Measurements from ENCODE around the gene NAV2.
"Not testable (repeated sequence)": the region's sequence is repeated elsewhere in the genome, so short reads cannot be mapped to it uniquely, and the experiment has no call there.

NAV2 gene

DNA sequence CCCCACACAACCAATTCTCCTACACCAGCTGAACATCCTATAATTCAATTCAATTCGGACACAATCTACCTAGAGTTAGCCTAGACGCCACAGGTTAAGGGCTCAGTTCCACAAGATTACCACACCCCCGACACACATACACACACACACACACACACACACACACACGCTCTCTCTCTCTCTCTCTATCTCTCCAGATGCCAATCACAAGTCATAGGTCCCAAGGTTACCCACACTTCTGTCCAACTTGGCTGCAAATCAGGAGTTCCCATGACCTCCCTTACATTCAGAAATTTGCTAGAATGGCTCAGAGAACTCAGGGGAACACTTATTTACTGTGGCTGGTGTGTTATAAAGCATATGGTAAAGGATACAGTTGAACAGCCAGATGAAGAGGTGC lies 243.6 kb downstream of the NAV2 start:
- Histone ChIP-seq H3K36me3 (ENCODE audit: control insufficient read depth, insufficient read depth, low read length) (no peaks in the 10 kb centered on the region), H3K4me1 (ENCODE audit: control insufficient read depth, insufficient read depth, low read length) (peaks cover 47% of the 10 kb centered on the region), H3K27ac (ENCODE audit: low read depth, low read length) (no peak overlapping the region), H3K27me3 (ENCODE audit: control insufficient read depth, insufficient read depth, low read length) (no peaks in the 10 kb centered on the region), H3K4me3 (ENCODE audit: low read depth, low read length) (no peak overlapping the region), H3K9me3 (ENCODE audit: control insufficient read depth, insufficient read depth, low read depth, low read length) (no peaks in the 10 kb centered on the region), H3K9ac (ENCODE audit: low read length) (no peak overlapping the region)

DNA sequence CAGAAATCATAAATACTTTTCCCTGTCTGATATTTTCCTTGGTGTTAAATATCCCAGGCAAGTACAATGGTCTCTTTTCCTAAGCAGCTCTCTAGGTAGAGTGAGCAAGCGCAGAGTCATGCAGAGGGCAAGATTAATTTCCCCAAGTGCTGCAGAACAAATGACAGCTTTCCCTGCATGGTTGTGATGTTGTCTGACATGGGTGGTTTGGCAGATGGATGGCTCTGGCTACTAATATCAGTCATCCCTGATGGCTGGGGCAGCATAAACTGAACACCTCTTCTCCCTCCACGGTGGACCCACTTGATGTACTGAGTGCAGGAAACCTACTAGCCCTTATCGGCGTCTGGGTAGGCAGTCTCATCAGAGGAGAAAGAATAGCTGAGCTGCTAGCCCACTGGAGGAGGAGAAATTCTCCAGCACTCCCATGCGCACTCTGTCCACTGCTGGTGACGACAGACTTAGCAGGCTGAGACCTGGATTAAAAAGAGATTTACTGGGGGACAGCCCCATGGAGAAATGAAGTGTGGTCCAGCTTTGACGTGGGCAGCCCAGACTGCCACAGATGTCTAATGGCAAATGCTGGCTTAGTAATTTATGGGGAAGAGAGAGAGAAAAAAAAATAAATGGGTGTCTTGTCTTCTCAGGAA lies 244.8 kb downstream of the NAV2 start:
- Histone ChIP-seq H3K4me1 (ENCODE audit: control insufficient read depth, insufficient read depth, low read length) (peaks cover 38% of the 10 kb centered on the region), H3K36me3 (ENCODE audit: control insufficient read depth, insufficient read depth, low read length) (no peaks in the 10 kb centered on the region), H3K9ac (ENCODE audit: low read length) (no peak overlapping the region), H3K9me3 (ENCODE audit: control insufficient read depth, insufficient read depth, low read depth, low read length) (no peaks in the 10 kb centered on the region), H3K27ac (ENCODE audit: low read depth, low read length) (no peak overlapping the region), H3K4me3 (ENCODE audit: low read depth, low read length) (no peak overlapping the region), H3K27me3 (ENCODE audit: control insufficient read depth, insufficient read depth, low read length) (no peaks in the 10 kb centered on the region)

DNA sequence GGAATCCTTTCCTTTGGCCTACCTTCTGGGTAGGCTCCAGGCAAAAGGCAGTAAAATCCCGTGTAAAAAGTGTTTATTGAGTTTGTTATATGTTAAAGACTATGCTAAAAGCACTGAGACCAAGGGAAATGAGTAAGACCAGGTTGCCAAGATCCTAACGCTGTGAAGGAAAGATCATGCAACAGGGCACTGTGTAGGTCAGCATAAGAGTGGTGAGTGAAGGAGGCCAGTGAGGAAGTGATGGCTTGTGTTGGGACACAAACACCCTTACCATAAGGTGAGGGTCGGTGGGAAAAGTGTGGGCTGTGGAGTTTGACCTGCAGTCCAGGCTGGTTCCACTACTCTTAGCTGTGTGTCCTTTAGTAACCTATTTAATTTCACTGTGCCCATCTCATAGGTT lies 245.6 kb downstream of the NAV2 start:
- no peaks in the 10 kb centered on the region for H3K27me3 ChIP-seq (ENCODE audit: control insufficient read depth, insufficient read depth, low read length)
- H3K4me3 ChIP-seq (ENCODE audit: low read depth, low read length) = no peak overlapping the region
- H3K9ac ChIP-seq (ENCODE audit: low read length) = no peak overlapping the region
- no peak overlapping the region for H3K27ac ChIP-seq (ENCODE audit: low read depth, low read length)
- no peaks in the 10 kb centered on the region for H3K36me3 ChIP-seq (ENCODE audit: control insufficient read depth, insufficient read depth, low read length)
- H3K4me1 ChIP-seq (ENCODE audit: control insufficient read depth, insufficient read depth, low read length) = peaks cover 30% of the 10 kb centered on the region
- H3K9me3 ChIP-seq (ENCODE audit: control insufficient read depth, insufficient read depth, low read depth, low read length) = no peaks in the 10 kb centered on the region

DNA sequence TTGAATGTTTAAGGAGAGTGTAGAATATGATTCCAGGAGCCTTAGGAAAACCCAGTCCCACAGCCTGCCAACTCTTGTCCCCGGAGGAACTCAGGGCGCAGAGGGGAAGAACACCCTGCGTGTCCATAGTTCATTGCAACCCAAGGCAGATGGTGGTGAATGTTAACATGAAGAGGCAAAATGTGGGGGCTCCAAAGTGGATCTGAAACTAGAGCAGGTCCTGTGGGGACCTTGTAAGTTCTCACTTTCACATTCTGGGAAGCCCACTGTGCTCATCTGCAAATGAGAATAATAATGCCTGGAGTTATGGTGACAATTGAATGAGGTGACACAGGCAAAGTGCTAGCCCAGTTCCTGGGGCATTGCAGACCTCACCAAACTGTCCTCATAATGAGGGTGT lies 246.6 kb downstream of the NAV2 start:
- no peak overlapping the region for H3K27ac ChIP-seq (ENCODE audit: low read depth, low read length)
- no peaks in the 10 kb centered on the region for H3K27me3 ChIP-seq (ENCODE audit: control insufficient read depth, insufficient read depth, low read length)
- no peaks in the 10 kb centered on the region for H3K9me3 ChIP-seq (ENCODE audit: control insufficient read depth, insufficient read depth, low read depth, low read length)
- H3K36me3 ChIP-seq (ENCODE audit: control insufficient read depth, insufficient read depth, low read length) = no peaks in the 10 kb centered on the region; the same call in 1 of the 2 replicates
- no peak overlapping the region for H3K4me3 ChIP-seq (ENCODE audit: low read depth, low read length)
- H3K4me1 ChIP-seq (ENCODE audit: control insufficient read depth, insufficient read depth, low read length) = peaks cover 24% of the 10 kb centered on the region
- H3K9ac ChIP-seq (ENCODE audit: low read length) = no peak overlapping the region

DNA sequence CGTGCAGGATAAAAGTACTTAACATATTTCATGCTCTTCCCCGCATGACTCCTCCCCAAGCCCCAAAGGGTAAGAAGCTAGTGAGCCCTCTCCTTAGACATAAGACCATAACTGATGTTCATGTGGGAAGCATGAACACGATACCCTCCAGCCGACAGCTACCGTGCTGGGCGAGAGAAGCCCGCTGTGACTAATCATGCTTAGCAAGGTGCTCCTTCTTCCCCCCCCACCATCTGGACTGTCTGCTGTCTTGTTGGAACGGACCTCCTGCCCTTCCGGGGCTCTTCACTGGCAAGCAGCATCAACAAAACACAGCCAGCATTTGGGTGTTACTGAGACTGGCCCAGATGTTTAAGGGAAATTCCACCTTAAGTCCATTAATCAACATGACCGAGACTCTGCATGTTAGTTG lies 247.0 kb downstream of the NAV2 start:
- Histone ChIP-seq H3K27ac (ENCODE audit: low read depth, low read length) (no peak overlapping the region), H3K36me3 (ENCODE audit: control insufficient read depth, insufficient read depth, low read length) (no peaks in the 10 kb centered on the region; the same call in 1 of the 2 replicates), H3K9ac (ENCODE audit: low read length) (no peak overlapping the region), H3K27me3 (ENCODE audit: control insufficient read depth, insufficient read depth, low read length) (no peaks in the 10 kb centered on the region), H3K4me3 (ENCODE audit: low read depth, low read length) (no peak overlapping the region), H3K4me1 (ENCODE audit: control insufficient read depth, insufficient read depth, low read length) (peaks cover 19% of the 10 kb centered on the region; the same call in 1 of the 2 replicates), H3K9me3 (ENCODE audit: control insufficient read depth, insufficient read depth, low read depth, low read length) (no peaks in the 10 kb centered on the region)

DNA sequence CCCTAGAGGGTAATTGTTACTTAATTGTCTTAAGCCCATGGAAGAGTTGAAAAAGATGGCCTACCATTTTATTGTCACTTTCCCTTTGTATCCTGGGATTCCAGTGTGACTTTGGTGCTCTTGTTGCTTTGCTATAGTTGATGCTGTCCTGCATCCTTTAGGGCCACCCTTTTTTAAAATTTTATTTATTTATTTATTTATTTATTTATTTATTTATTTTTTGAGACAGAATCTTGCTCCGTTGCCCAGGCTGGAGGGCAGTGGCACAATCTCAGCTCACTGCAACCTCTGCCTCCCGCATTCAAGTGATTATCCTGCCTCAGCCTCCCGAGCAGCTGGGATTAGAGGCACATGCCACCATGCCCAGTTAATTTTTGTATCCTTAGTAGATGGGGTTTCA lies 247.8 kb downstream of the NAV2 start:
- H3K9me3 ChIP-seq (ENCODE audit: control insufficient read depth, insufficient read depth, low read depth, low read length); H3K27ac ChIP-seq (ENCODE audit: low read depth, low read length); H3K27me3 ChIP-seq (ENCODE audit: control insufficient read depth, insufficient read depth, low read length); H3K9ac ChIP-seq (ENCODE audit: low read length); H3K36me3 ChIP-seq (ENCODE audit: control insufficient read depth, insufficient read depth, low read length); H3K4me3 ChIP-seq (ENCODE audit: low read depth, low read length): not testable (repeated sequence)
- H3K4me1 ChIP-seq (ENCODE audit: control insufficient read depth, insufficient read depth, low read length) = peaks cover 19% of the 10 kb centered on the region; the same call in 1 of the 2 replicates

DNA sequence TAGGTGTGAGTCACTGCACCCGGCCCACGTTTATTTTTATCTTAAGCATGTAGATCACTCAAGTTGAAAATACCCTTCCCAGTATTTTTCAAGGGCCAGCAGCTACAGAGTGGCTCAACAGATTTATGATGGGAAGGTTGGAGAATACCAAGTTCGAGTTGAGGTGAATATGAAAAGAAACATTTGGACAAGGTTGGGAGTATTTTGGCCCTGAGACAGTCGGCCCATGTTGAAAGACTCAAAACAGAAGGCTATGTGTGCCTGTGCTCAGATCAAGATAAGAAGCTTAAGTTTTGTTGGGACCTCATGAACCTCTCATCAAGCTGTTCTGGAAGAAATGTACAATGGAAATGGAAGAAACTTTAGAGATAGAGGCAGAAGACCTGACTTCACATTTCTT lies 248.6 kb downstream of the NAV2 start:
- peaks cover 18% of the 10 kb centered on the region; the same call in 1 of the 2 replicates for H3K4me1 ChIP-seq (ENCODE audit: control insufficient read depth, insufficient read depth, low read length)
- no peak overlapping the region for H3K27ac ChIP-seq (ENCODE audit: low read depth, low read length)
- no peak overlapping the region for H3K9ac ChIP-seq (ENCODE audit: low read length)
- H3K4me3 ChIP-seq (ENCODE audit: low read depth, low read length) = no peak overlapping the region
- no peaks in the 10 kb centered on the region for H3K27me3 ChIP-seq (ENCODE audit: control insufficient read depth, insufficient read depth, low read length)
- peaks cover 4% of the 10 kb centered on the region; the same call in 1 of the 2 replicates for H3K36me3 ChIP-seq (ENCODE audit: control insufficient read depth, insufficient read depth, low read length)
- H3K9me3 ChIP-seq (ENCODE audit: control insufficient read depth, insufficient read depth, low read depth, low read length) = no peaks in the 10 kb centered on the region

DNA sequence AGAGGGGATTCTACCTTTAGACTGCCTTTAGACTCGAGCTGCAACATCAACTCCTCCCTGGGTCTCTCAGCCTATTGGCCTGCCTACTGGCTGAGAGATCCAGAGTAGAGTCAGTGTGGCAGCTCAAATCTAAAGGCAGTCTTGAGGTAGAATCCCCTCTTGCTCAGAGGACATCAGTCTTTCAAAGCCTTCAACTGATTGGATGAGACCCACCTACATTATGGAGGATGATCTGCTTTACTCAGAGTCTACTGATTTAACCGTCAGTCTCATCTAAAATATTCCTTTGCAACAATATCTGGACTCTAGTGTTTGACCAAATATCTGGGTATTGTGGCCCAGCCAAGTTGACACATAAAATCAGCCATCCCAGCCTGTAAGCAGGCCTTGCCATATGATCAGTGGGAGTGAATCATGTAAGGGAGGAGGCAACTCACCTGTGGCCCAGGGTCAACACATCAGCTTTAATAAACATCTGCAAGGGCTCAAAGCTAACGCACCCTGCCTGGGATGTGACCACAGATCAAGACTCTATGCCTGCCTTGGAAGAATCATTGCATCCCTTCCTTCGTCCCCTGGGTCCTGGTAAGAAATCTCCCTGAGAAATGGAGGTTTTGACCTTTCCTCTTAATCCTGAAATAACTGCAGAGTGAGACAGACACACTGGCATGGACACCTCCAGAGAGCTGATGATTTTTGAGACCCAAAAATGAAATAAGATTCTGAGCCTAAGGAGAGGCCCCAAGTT lies 249.6 kb downstream of the NAV2 start:
- H3K9me3 ChIP-seq (ENCODE audit: control insufficient read depth, insufficient read depth, low read depth, low read length) = no peaks in the 10 kb centered on the region
- H3K27ac ChIP-seq (ENCODE audit: low read depth, low read length) = no peak overlapping the region
- peaks cover 4% of the 10 kb centered on the region; the same call in 1 of the 2 replicates for H3K36me3 ChIP-seq (ENCODE audit: control insufficient read depth, insufficient read depth, low read length)
- H3K27me3 ChIP-seq (ENCODE audit: control insufficient read depth, insufficient read depth, low read length) = no peaks in the 10 kb centered on the region
- H3K9ac ChIP-seq (ENCODE audit: low read length) = no peak overlapping the region
- H3K4me3 ChIP-seq (ENCODE audit: low read depth, low read length) = no peak overlapping the region
- peaks cover 9% of the 10 kb centered on the region; the same call in 1 of the 2 replicates for H3K4me1 ChIP-seq (ENCODE audit: control insufficient read depth, insufficient read depth, low read length)

DNA sequence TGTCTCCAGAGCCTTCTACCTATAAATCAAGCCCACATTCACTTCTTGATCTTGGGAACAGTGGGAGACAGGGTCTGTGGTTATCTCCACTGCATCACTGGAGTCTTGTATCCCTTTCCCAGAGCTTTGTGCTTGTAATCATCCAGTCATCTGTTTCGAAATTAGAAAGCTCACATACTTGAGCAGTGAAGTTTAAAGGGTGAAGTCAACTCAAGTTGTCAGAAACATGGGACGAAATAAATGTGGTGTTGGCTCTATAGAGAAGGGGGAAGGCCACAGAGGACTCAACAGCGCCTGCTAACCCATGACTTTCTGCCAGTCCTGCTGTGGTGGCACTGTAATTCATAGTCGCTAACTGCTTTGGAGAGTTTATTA lies 250.2 kb downstream of the NAV2 start:
- no peaks in the 10 kb centered on the region for H3K9me3 ChIP-seq (ENCODE audit: control insufficient read depth, insufficient read depth, low read depth, low read length)
- H3K4me3 ChIP-seq (ENCODE audit: low read depth, low read length) = no peak overlapping the region
- peaks cover 9% of the 10 kb centered on the region; the same call in 1 of the 2 replicates for H3K4me1 ChIP-seq (ENCODE audit: control insufficient read depth, insufficient read depth, low read length)
- H3K27ac ChIP-seq (ENCODE audit: low read depth, low read length) = no peak overlapping the region
- H3K9ac ChIP-seq (ENCODE audit: low read length) = no peak overlapping the region
- peaks cover 4% of the 10 kb centered on the region; the same call in 1 of the 2 replicates for H3K36me3 ChIP-seq (ENCODE audit: control insufficient read depth, insufficient read depth, low read length)
- H3K27me3 ChIP-seq (ENCODE audit: control insufficient read depth, insufficient read depth, low read length) = no peaks in the 10 kb centered on the region

DNA sequence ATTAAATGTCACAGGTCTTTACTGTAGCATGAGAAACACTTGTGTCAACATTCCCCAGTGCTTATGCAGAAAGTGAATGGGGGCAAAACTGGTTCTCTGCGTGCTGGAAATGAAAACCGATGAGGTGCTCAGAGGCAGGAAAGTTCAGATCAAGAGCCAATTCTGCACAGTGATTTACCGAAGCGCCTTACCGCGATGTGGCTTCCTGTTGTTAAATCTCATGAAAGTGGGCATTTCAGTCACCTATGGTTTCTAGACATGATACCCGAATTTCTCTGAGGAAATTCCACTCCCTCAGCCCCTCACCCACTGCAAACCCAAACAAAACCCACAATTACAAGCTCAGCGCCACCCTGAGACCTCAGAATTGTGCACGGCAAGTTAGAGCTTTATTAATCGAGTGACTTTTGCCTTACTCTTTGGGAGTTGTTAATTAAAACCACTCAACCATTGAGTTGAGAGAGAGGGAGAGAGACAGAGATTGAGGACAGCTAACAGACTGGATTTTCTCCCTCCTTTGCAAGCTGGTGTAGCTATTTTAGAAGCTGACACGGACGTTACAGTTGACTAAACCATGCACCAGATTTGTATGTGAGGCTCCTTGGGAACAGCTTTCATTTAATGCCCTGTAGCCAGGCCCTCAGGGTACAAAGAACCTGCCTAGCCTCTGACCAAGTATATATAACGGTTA lies 251.2 kb downstream of the NAV2 start:
- peaks cover 4% of the 10 kb centered on the region; the same call in 1 of the 2 replicates for H3K36me3 ChIP-seq (ENCODE audit: control insufficient read depth, insufficient read depth, low read length)
- peaks cover 4% of the 10 kb centered on the region; the same call in 1 of the 2 replicates for H3K4me1 ChIP-seq (ENCODE audit: control insufficient read depth, insufficient read depth, low read length)
- H3K27me3 ChIP-seq (ENCODE audit: control insufficient read depth, insufficient read depth, low read length) = no peaks in the 10 kb centered on the region
- H3K9ac ChIP-seq (ENCODE audit: low read length) = no peak overlapping the region
- H3K4me3 ChIP-seq (ENCODE audit: low read depth, low read length) = no peak overlapping the region
- H3K27ac ChIP-seq (ENCODE audit: low read depth, low read length) = no peak overlapping the region
- no peaks in the 10 kb centered on the region for H3K9me3 ChIP-seq (ENCODE audit: control insufficient read depth, insufficient read depth, low read depth, low read length)

DNA sequence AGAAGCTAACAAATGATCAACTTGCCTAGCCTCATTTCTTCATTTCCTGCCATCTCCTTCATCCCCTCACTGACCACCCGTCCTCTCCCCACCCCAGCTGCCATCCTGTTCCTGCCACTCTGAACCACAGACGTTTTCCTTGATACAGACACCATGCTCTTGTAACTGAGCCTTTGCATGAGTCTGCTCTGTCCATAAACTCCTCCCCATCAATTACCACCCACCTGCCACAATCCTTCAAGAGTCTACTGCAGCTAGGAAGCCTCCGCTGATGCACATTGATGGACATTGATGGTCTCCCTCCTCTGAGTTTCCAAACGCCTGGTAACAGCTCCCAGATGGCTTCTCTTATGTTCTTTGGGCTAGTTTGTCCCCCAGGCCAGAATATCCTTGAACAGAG lies 253.8 kb downstream of the NAV2 start:
- Histone ChIP-seq H3K4me3 (ENCODE audit: low read depth, low read length) (no peak overlapping the region), H3K27ac (ENCODE audit: low read depth, low read length) (no peak overlapping the region), H3K9ac (ENCODE audit: low read length) (no peak overlapping the region), H3K4me1 (ENCODE audit: control insufficient read depth, insufficient read depth, low read length) (peaks cover 4% of the 10 kb centered on the region; the same call in 1 of the 2 replicates), H3K36me3 (ENCODE audit: control insufficient read depth, insufficient read depth, low read length) (peaks cover 4% of the 10 kb centered on the region; the same call in 1 of the 2 replicates), H3K9me3 (ENCODE audit: control insufficient read depth, insufficient read depth, low read depth, low read length) (no peaks in the 10 kb centered on the region), H3K27me3 (ENCODE audit: control insufficient read depth, insufficient read depth, low read length) (no peaks in the 10 kb centered on the region)

All from HUES6 (cell line).